IPS-15b (cell line): ENCODE data around the gene NEURL1B.

Source experiments
- H3K27me3 ChIP-seq: one replicate; pipeline ENCODE4 v1.6.1; 2013; ENCODE audit warnings: low read length; ENCODE audit not compliant: control insufficient read depth, insufficient read depth
- H3K36me3 ChIP-seq: one replicate; pipeline ENCODE4 v1.6.1; 2013; ENCODE audit warnings: low read length; ENCODE audit not compliant: control insufficient read depth, insufficient read depth
- H3K4me1 ChIP-seq: one replicate; pipeline ENCODE4 v1.6.1; 2013; ENCODE audit warnings: mild to moderate bottlenecking, low read length; ENCODE audit not compliant: control insufficient read depth, insufficient read depth
- H3K4me3 ChIP-seq: one replicate; pipeline ENCODE4 v1.5.1; 2013; ENCODE audit warnings: low read depth, low read length
- H3K9ac ChIP-seq: one replicate; pipeline ENCODE4 v1.6.1; 2013; ENCODE audit warnings: low read depth, mild to moderate bottlenecking, low read length
- H3K9me3 ChIP-seq: one replicate; pipeline ENCODE4 v1.6.1; 2013; ENCODE audit warnings: mild to moderate bottlenecking, low read length; ENCODE audit not compliant: control insufficient read depth, insufficient read depth

Gene NEURL1B

DNA sequence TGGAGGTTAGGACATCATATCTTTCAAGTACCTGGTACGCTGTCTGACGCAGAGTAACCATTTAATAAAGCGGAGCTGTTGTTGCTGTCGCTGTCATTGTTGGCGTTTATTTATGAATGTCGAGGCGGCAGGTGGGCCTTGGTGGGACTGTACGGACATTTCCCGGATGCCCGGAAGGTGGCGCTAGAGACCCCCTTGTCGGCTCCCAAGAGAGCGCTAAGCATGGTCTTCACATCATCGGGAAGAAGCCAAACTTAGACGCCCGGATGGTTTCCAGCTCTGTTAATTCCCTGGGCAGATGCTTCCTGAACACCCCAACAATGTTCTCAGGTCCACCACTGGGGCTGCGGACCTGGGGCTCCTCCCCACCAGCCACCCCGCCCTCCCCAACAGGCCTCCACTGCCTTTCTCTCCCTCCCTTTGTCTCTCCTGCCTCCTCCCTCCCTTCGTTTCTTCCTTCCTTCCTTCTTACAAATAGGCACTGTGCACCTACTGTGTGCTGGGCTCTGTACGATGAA lies 75.8 kb downstream of the NEURL1B start:
- no peaks in the 10 kb centered on the region for H3K9me3 ChIP-seq
- no peaks in the 10 kb centered on the region for H3K4me1 ChIP-seq
- no peak overlapping the region for H3K9ac ChIP-seq
- H3K4me3 ChIP-seq = peak overlapping the region; percentile 11
- H3K36me3 ChIP-seq = no peaks in the 10 kb centered on the region
- H3K27me3 ChIP-seq = peaks cover 37% of the 10 kb centered on the region

DNA sequence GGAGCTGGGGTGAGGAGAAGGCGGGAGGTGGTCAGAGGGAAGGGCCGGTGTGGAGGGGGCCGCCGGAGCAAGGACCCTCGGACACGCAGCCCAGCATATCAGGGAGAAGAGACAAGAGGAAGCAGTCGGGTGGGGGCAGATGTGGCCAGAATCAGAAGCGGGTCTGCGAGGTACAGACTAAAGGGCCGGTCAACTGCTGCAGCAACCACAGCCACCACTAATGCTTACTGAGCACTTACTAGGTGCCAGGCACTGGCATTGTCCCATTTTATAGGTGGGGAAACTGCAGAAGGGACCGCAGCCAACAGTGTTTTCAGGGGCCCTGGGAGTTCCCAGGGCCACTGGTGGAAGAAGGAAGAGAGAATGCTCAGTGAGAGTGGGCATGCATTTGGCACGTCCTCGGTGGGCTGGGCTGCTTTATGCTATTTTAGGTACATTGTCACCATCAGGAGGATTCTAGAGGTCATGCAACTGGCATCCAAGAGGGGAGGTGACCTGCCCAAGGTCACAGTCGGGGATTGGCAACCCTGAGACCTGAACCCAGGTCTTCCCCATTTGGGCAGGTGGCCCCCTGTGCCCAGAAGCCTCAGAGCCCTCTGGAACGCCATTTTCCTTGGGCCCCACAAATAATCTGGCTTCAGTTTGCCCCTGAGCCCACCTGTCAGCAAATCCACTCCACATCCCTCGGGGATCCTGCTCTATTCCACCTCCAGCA lies 76.6 kb downstream of the NEURL1B start:
- H3K4me1 ChIP-seq = no peaks in the 10 kb centered on the region
- H3K36me3 ChIP-seq = no peaks in the 10 kb centered on the region
- H3K9ac ChIP-seq = no peak overlapping the region
- H3K4me3 ChIP-seq = no peak overlapping the region
- peaks cover 37% of the 10 kb centered on the region for H3K27me3 ChIP-seq
- no peaks in the 10 kb centered on the region for H3K9me3 ChIP-seq

DNA sequence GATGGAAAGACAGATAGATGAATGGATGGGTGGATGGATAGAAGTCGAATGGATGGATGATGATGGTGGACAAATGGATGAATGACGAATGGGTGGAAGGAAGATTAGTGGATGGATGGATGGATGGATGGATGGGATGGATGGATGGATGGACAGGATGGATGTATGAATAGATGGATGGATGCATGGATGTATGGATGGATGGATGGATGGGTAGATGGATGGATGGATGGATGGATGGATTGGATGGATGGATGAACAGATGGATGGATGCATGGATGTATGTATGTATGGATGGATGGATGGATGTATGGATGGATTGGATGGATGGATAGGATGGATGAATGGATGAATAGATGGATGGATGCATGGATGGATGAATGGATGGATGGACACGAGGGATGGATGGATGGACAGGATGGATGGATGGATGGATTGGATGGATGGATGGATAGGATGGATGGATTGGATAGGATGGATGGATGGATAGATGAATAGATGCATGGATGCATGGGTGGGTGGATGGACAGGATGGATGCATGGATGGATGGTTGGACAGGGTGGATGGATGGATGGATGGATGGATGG lies 77.6 kb downstream of the NEURL1B start:
- Histone ChIP-seq H3K4me3 (no peak overlapping the region), H3K4me1 (no peaks in the 10 kb centered on the region), H3K36me3 (no peaks in the 10 kb centered on the region), H3K9me3 (no peaks in the 10 kb centered on the region), H3K27me3 (peaks cover 37% of the 10 kb centered on the region), H3K9ac (no peak overlapping the region)

DNA sequence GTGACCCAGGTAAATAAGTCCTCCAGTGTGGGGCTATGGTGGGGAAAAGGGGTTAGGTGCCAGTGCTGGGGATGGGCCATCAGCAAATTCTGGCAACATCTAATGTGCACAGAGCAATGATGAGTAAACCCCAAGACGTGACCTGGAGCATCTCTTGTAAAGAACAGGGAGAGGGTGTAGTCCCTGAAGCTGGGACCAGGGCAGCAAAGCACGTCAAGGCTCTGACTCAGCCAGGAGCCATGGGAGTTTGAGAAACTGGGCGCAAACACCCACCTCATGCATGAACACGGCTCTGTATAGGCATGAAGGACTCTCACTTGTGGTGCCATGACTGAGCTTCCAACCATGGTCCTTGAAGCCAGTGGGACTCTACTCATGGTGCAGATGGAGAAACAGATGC lies 78.1 kb downstream of the NEURL1B start:
- H3K27me3 ChIP-seq = peaks cover 37% of the 10 kb centered on the region

DNA sequence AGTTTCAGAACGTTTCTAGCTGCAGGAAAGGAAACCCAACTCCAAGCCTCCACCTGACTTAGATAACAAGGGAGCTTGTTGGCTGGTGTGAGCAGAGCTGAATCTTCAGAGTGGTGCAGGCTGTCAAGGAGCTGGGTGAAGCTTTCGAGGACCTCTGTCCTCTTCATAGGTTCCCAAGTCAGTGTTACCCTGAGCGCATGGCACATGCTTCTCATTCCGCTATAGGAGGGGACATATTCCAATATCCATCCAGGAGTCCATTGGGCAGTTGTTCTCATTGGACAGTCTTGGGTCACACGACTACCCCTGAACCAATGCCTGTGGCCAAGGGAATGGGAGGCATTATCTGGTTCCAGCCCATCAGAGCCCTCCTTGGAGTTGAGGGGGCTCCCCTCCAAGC lies 79.6 kb downstream of the NEURL1B start:
- Histone ChIP-seq H3K4me3 (no peak overlapping the region), H3K9ac (no peak overlapping the region), H3K36me3 (no peaks in the 10 kb centered on the region), H3K4me1 (no peaks in the 10 kb centered on the region), H3K27me3 (peaks cover 35% of the 10 kb centered on the region), H3K9me3 (no peaks in the 10 kb centered on the region)

More for the DNA sequence above, 78.1 kb downstream of the NEURL1B start:
- H3K9me3 ChIP-seq = no peaks in the 10 kb centered on the region
- H3K4me3 ChIP-seq = no peak overlapping the region
- no peaks in the 10 kb centered on the region for H3K36me3 ChIP-seq
- no peak overlapping the region for H3K9ac ChIP-seq
- no peaks in the 10 kb centered on the region for H3K4me1 ChIP-seq

DNA sequence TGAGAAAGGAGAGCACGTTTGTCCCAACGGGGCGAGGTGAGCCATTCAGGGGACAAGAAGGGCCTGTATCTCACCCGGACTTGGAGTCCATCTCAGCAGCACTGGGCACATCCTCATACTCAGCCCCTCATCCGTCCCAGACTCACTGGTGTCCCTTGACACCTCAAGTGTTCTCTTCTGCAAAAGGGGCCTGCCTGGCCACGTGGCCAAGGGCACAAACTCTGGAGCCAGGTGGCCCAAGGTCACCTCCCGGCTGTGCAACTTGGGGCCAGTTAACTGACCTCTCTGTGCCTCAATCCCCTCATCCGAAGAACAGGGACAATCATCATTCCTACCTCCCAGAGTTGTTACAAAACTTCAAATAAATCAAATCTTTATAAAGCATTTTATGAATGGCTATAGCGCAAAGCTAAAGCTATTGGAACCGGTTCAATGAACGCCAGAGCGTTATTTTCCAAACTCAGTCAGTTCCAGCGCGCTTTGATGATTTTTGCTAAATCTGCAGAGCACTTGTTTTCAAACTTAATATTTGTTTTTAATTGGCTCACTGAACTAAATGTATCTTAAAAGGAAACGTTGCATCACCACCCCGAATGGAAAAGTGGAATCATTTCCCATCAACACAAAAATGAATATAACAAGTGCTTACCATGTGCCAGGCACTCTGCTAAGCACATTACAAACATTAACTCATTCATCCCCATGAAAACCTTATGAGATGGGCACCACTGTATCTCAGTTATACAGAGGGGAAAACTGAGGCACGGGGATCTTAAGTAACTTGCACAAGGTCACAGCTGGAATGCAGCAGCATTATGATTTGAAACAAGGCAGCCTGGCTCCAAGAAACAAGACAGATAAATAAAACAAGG lies 80.6 kb downstream of the NEURL1B start:
- H3K9me3 ChIP-seq = no peaks in the 10 kb centered on the region
- no peak overlapping the region for H3K9ac ChIP-seq
- peaks cover 35% of the 10 kb centered on the region for H3K27me3 ChIP-seq
- H3K4me1 ChIP-seq = no peaks in the 10 kb centered on the region
- no peaks in the 10 kb centered on the region for H3K36me3 ChIP-seq
- H3K4me3 ChIP-seq = no peak overlapping the region

DNA sequence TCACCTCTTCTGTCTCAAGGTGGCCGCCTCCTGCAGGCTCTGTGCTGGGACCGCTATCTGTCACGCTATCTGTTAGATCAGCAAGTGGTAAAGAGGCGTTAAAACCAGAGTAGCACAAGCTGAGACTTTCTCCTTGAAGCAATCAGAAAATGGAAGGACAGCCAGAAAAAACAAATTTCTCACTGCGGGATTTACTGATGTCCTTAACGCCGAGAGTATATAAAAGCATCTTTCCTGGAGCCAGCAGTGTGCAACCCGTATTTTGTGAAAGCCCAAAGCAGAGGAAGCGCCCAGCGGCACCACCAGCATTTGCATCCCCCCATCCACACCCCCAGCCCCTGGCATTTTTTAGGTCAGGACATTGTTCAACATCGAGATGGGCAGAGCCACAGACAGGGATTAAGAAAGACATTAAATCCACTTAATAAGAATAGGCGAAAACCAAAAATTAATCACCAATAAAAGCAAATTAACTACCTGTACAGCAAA lies 81.3 kb downstream of the NEURL1B start:
- no peak overlapping the region for H3K9ac ChIP-seq
- H3K27me3 ChIP-seq = peaks cover 31% of the 10 kb centered on the region
- H3K4me1 ChIP-seq = no peaks in the 10 kb centered on the region
- H3K36me3 ChIP-seq = no peaks in the 10 kb centered on the region
- H3K9me3 ChIP-seq = no peaks in the 10 kb centered on the region
- no peak overlapping the region for H3K4me3 ChIP-seq

DNA sequence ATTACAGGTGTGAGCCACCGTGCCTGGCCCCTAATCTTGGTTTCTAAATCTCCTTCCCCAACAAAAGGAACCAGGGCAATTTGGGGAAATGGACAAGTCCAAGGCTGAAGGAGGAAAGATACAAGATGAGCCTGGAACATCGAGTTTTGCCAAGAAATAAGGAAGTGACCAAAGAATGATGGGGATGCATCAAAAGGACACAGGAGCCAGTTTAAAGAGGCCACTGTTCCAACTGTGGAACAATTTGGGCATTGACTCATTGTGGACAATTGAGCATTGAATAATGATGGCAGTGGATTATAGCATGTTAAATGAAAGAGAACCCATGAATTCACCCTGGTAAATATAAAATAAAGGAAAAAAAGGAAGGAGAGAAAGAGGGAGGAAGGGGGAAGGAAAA lies 82.4 kb downstream of the NEURL1B start:
- no peak overlapping the region for H3K4me3 ChIP-seq
- H3K27me3 ChIP-seq = peaks cover 21% of the 10 kb centered on the region
- H3K36me3 ChIP-seq = no peaks in the 10 kb centered on the region
- H3K9ac ChIP-seq = no peak overlapping the region
- no peaks in the 10 kb centered on the region for H3K4me1 ChIP-seq
- H3K9me3 ChIP-seq = no peaks in the 10 kb centered on the region

DNA sequence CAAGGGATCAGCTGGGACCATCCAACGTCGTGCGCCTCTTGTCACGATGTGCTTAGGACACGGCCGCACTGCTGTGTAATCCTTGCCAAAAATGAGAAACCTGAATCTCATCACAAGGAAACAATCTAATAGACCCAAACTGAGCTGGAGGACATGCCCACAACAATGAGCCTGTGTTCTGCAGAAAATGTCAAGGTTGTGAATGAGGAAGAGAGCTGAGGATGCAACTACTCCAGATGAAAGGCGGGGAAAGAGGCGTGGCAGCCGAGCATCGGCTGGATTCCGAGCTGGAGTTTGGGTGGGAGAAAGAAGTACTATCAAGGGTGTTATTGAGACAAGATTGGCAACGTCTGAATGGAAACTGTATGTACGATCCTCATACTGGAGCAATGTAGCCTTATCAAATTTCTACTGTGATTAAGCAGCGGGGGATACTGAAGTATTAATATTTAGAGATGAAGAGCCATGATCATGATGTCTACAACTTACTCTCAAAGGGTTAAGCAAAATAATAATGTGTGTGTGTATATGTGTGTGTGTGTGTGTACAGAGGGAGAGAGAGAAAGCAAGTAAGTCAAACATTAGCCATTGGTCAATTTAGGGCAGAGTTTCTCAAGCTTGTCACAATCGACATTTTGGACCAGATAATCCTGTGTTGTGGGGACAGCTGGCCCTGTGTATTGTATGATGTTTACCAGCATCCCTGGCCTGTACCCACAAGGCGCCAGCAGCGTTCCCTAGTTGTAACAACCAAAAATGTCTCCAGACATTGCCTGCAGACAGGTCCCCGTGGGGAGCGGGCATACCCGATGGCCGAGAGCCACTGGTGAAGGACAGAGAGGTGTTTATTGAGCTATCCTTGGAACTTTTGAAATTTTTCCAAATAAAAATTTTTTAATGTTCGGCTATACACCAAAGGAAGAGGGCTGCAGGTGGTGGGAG lies 83.5 kb downstream of the NEURL1B start:
- peaks cover 12% of the 10 kb centered on the region for H3K27me3 ChIP-seq
- no peak overlapping the region for H3K9ac ChIP-seq
- H3K9me3 ChIP-seq = no peaks in the 10 kb centered on the region
- H3K4me3 ChIP-seq = no peak overlapping the region
- no peaks in the 10 kb centered on the region for H3K36me3 ChIP-seq
- H3K4me1 ChIP-seq = no peaks in the 10 kb centered on the region

DNA sequence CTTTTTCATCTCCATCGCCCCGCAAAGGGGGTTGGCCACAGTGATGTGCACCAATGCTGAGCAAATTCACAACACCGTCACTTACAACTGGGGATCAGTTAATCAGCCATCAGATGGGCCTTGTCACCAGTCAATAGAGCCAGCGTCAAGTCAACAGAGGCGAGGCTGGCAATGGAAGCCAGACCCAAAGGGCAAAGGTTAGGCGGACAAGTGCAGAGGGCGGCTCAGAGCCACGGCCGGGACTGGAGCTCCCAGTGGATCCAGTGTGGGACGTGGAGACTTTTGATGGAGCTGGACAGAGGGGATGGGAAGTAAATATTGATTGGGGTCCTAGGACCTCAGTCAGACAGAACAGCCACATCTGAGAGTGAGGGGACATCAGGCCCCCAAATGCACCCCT lies 84.2 kb downstream of the NEURL1B start:
- H3K4me3 ChIP-seq = no peak overlapping the region
- no peaks in the 10 kb centered on the region for H3K9me3 ChIP-seq
- no peaks in the 10 kb centered on the region for H3K36me3 ChIP-seq
- H3K4me1 ChIP-seq = no peaks in the 10 kb centered on the region
- no peak overlapping the region for H3K9ac ChIP-seq
- H3K27me3 ChIP-seq = peaks cover 5% of the 10 kb centered on the region

DNA sequence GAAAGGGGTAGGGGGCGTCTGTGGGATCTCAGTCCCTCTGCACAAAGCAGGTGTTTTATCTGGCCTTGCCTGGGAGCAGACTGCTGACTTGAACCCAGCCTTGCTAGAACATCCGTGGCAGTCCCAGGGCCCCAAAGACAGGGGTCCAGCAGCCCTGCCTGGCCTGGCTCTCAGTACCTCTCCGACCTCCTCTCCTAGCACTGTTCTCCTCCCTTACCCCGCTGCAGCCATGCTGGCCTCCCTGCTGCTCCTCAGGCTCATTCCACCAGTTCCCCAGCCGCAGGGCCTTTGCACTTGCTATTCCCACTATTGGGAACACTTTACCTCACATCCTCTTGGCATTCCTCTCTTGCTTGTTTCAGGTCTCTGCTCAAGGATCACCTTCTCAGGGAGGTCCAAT lies 84.7 kb downstream of the NEURL1B start:
- no peak overlapping the region for H3K4me3 ChIP-seq
- no peaks in the 10 kb centered on the region for H3K9me3 ChIP-seq
- H3K36me3 ChIP-seq = no peaks in the 10 kb centered on the region

More for the DNA sequence above, 84.7 kb downstream of the NEURL1B start:
- Histone ChIP-seq H3K9ac (no peak overlapping the region), H3K27me3 (no peaks in the 10 kb centered on the region), H3K4me1 (no peaks in the 10 kb centered on the region)
